Body of pancreas (tissue), 4 donors: ENCODE results near the gene FLT1.

Source experiments
- CTCF ChIP-seq, 7 experiments: fragments of 450-650 bp in 4 of 7; fragments of 200-600 bp in 3 of 7; sonication (generic) in 3 of 7; IDR thresholded peaks; one replicate each; pipeline ENCODE4 v1.5.1; 2016 to 2019; ENCODE audit warnings: antibody characterized with exemption in 7 of 7
- POLR2A ChIP-seq, 3 donors: fragments of 450-650 bp; IDR thresholded peaks; one replicate each; pipeline ENCODE4 v1.6.1; 2016; ENCODE audit warnings: antibody characterized with exemption in 3 of 3, mild to moderate bottlenecking in 2 of 3

- no peak for TF ChIP-seq CTCF (IDR thresholded peaks at IDR 0.05)
- TF ChIP-seq POLR2A (IDR thresholded peaks at IDR 0.05) = no peak
These were observed 36.3 kb downstream of the FLT1 start for GRCh38 chr13:28458608-28459007.
